Esophagus squamous epithelium (tissue), 4 donors: Measurements from ENCODE around the gene PYY.

Source experiments
- POLR2A ChIP-seq, 4 donors: fragments of 450-650 bp; IDR thresholded peaks; one replicate each; pipeline ENCODE4 v1.6.1; 2017; ENCODE audit warnings: antibody characterized with exemption in 4 of 4, mild to moderate bottlenecking in 4 of 4, moderate library complexity in 3 of 4
- TF ChIP-seq, protein P1 (sequence below), 6 experiments: fragments of 450-650 bp in 4 of 6; fragments of 200-600 bp in 2 of 6; sonication (generic) in 2 of 6; IDR thresholded peaks; one replicate each; pipeline ENCODE4 v1.5.1; 2016 to 2019; ENCODE audit warnings: antibody characterized with exemption in 6 of 6, mild to moderate bottlenecking in 4 of 6, moderate library complexity in 4 of 6

DNA sequence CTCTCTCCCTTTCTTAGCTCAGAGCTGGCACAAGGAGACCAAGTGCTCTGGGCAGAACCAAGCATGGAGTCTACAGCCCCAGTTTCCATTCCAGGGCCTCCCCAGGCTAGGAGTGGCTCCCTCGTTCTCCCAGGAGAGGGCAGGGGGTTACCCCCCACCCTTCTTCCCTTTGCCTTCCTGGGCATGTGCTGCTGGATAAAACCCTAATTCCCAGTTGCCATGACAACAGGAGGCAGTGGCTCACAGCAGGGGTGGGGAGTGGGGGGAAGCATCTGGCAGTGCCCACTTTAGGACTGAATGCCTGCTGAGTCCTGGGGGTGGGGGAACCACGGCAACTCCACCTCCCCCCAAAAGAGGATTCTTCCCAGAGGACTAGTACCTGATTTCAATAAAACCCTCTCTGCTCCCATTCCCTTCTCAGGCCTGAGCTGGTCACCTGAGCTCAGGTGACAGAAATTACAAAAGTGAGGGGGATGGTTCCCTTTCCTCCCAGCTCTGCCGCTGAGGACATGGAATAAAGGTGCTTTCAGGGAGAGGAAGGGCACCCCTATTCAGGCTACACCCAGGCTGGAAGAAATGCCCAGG is 48.2 kb downstream of the PYY start:
- TF ChIP-seq, protein P1, sequence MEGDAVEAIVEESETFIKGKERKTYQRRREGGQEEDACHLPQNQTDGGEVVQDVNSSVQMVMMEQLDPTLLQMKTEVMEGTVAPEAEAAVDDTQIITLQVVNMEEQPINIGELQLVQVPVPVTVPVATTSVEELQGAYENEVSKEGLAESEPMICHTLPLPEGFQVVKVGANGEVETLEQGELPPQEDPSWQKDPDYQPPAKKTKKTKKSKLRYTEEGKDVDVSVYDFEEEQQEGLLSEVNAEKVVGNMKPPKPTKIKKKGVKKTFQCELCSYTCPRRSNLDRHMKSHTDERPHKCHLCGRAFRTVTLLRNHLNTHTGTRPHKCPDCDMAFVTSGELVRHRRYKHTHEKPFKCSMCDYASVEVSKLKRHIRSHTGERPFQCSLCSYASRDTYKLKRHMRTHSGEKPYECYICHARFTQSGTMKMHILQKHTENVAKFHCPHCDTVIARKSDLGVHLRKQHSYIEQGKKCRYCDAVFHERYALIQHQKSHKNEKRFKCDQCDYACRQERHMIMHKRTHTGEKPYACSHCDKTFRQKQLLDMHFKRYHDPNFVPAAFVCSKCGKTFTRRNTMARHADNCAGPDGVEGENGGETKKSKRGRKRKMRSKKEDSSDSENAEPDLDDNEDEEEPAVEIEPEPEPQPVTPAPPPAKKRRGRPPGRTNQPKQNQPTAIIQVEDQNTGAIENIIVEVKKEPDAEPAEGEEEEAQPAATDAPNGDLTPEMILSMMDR (IDR thresholded peaks at IDR 0.05) = no peak
- no peak for TF ChIP-seq POLR2A (IDR thresholded peaks at IDR 0.05)
